HG03457 (cell line): ENCODE data around the gene ZNF319.
A peak's percentile ranks its signal among the peaks of the same experiment; 100 is the strongest.

Experiments used
- ATAC-seq: cut with Tn5 transposase; IDR thresholded peaks from one replicate; pipeline ENCODE4 v1.9.1; 2021; ENCODE audit warnings: moderate number of reproducible peaks; ENCODE audit not compliant: unreplicated experiment

ZNF319 gene

DNA sequence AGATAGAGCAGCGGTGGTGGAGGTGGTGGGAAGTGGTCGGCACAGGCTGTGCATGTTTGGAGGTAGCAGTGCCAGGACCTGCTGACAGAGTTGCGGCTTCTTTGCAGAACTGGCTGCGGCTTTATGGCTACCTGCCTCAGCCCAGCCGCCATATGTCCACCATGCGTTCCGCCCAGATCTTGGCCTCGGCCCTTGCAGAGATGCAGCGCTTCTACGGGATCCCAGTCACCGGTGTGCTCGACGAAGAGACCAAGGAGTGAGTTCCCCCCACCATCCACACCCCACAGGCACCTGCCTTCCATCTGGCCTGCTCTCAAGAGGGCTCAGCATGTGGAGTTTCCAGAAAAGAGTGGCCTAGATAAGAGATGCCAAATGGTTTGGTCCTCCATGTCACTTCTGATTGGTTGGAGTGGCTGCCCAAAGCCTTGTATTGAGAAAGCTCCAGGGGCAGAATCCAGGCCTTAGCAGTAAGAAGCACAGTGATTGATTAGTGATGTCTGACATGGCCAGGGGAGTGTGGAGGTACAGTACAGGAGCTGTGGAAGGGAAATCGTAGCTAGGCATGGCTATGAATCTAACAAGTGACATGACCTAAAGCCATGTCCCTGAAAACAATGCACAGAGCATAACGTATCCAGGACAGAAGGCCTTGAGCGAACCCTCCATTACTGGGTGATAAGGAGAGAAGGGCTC, 37.0 kb upstream of the ZNF319 start:
- no peak for ATAC-seq

DNA sequence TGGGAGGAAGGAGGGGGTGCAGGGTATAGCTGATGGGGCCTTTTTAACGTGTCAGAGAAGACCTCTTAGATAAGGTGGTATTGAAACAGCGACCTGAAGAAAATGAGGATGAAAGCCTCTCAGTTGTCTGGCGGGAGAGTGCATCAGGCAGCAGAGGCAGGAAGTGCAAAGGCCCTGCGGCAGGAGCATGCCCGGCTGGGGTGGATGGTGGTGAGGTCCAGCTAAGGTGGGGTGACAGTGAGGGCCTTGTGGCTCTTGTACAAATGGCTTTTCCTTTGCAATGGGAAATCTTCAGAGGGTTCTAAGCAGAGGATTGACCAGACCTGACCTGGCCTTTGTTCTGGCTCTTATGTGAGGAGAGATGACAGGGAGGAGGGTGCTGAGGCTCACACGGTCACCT, 36.5 kb upstream of the ZNF319 start:
- no peak for ATAC-seq

DNA sequence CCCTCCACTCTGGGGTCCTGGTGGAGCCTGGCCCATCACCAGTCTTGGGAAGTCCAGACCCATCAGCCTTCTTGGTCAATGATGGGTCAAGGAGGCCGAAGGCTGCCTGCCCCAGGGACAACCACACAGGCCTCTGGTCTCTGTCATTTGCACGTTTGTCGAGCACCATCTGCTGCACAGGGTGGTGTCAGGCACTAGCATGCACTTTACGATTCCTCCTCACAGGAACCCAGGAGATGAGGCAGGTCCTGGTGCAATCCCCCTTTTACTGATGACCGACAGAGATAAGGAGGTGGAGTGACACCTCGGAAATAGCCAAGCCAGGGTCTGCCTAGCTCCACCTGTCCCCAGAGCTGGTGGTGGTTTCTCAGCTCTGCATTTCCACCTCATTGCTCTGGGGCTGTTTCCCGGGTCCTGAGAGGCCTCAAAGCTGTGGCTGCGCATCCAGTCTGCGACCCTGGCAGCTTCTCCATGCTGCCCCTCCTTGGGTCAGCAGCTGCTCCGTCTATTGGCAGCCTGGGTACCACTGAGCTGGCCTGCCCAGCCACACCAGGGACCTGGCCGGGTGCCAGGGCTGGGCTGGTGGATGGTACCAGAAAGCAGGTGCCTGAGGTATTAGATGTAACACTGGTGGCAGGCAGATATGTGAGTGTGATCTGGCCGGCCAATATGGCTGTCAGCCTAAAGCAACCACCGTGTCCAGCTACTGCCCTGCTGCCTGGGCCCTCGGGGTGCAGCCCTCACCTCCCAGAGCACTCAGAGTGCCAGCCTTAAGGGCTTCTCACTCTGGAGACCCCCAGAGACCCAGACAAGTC, 35.1 kb upstream of the ZNF319 start:
- ATAC-seq: no peak

DNA sequence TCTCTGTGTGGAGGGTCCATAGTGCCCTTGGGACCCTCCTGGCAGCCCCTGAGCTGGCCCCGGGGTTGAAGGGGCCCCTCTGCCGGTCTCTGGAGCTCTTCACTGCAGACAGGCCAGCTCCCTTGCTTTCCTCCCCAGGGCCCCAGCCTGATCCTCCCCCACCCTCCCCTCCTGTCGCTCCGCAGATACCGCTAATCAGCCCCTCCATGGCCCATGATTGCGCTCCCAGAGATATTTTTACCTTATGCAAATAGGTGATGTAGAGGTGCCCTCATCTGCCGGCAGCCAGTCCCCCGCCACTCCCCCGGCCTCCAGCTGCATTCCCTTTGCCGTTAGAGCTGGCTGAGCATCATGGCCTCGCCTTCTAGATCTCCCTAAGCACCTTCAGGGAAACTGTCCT, 34.3 kb upstream of the ZNF319 start:
- ATAC-seq: no peak

DNA sequence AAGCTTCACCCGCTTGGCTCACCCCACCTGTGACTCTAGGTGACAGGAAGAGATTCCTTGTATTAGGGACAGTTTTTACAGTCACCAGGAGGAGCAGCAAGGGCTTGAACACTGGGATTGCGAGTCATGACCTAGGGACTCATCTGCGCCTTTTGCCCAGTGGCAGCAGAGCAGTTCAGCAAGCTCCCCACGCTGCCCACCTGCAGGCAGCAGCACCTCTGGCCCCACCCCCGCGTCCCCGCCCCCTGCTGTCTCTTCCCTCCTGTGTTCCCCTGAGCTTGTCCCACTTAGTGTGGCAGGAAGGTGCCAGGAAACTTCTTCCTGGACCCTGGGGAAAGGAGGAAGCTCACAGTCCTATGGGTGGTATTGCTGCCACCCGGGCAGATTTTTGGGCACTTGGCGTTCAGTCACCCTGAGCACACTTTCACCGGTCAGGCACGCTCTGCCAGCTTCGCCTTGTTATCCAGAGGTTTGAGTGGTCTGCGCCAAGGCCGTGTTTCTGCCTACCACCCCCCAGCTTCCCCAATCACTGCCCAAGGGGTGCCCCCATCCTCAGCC, 33.7 kb upstream of the ZNF319 start:
- no peak for ATAC-seq

DNA sequence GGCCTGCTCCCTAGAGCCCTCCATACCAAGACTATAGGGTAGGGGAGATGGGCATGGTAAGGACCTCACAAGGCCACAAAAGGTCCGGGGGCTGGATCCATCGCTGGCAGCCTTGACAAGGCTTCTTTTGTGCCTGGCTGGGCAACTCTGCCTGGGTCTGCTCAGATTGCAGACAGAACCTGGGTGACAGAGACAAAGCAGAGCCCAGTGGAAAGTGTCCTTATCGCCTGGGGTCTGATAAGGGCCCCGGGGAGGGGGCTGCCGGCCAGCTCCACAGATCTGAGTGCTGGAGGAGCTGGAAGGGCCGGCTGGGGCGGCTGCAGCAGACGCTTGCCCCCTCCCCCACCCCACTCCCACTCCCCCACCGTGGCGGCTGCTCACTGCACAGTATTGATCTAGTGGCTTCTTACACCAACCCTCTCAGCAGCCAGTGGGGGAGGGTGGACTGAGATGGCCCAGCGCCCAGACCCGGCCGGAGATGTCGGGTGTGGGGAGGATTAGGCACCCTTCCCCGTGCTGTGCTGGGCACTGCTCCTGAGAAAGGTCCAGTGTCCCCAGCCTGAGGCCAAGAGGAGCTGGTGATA, 32.3 kb upstream of the ZNF319 start:
- ATAC-seq: no peak

DNA sequence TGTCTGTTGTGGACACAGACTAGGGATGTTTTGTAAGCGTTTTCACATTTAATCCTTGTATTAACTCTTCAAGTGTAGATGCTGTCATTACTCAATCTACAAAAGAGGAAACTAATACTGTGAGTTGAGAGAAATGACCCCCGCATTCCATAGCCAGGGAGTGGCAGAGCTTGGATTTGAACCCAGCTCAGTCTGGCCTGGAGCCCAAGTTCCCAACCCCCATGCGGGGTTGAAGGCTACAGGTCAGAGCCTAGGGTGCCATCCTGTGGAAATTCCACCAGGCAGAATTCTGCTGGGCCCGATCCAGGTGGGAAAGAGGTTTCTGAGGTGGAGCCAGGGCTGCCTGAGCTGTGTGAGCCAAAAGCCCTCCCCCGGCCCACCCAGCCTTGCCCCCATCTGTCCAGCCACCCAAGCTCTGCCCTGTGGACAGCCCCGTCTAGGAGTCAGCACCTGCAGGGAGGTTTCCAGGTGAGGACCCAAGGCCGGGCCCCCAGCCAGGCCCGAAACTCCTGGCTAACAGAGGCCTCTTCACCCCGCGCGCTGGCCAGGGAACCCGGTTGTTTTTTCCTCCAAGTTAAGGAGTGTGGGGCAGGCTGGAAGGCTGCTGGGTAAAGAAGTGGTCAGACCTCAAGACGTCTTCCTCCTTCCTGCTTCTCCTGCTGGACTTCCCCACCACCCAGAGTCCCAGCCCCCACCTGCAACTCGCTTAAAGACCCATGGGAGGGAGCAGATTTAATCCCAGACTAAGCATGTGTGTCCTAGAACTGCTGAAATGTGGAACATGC, 30.7 kb upstream of the ZNF319 start:
- no peak for ATAC-seq

DNA sequence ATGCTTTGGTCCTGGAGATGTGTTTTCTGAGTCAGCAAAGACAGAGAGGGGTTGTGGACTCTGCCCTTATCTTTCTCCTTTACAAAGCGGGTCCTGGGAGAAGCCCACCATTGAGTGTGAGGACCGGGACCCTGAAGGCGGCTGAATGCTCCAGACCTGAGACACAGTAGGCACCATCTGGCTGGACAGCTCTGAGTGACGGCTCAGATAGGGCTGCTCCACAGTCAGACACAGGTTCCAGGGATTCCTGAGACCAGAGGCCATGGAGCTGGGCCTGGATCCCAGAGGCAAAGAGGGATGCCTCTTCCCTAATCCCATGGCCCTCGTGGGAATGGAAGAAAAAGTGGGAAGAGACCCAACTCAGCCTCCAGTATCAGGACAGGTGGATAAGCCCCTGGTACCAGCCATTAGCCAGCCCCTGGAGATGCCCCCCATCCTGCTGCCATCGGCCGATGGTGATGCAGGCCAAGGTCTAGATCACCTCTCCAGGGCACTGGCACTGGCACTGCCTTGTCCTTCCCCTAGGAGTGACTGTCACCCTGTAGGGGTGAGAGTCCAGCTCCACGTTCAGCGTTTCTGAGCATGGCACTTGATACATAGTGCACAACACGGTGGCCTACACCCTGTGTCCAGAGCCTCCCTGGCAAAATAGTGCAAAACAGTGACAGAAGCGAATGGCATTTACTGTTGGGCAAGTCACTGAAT, 29.8 kb upstream of the ZNF319 start:
- ATAC-seq: no peak

DNA sequence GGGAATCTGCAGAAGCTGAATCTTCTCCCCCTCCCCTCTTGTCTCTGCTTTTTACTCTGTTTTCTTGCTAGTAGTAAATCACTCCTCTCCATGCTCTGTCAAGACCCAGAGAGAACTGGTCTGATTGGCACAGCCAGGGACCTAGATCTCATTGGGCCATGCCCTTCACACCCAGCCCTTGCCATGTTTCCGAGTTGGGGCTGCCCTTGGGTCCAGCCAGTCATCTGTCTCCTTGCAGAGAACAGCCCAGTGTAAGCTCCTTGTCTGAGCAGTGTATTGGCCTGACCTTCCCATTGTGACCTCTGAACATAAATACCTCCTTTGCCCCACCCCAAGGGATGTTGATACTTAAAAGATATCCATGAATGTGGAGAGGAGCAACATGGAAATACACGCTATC, 28.9 kb upstream of the ZNF319 start:
- no peak for ATAC-seq

DNA sequence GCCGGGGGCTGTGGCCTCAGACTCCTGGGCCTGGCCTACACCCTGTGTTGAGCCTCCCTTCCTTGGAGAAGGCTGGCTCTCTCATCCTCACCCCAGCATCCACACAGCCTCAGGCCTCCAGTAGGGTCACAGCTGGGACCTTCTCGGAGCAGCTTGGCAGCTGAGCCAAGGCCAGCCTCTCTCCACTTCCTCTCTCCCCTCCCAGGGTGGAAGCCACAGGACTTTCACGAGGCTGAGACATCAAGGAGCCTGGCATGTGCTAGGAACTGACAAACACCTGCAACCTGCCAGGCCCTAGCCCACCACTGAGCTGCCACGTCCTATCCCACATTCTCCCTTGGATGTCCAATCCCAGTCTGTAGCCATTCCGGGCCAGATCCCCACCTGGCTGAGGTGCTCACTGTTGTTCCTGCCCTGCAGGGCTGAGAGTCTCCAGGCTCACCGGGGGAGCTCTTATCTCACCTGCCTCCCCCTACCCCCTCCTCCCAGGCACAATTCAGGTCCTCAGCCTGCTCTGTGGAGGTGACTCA, 28.1 kb upstream of the ZNF319 start:
- no peak for ATAC-seq

DNA sequence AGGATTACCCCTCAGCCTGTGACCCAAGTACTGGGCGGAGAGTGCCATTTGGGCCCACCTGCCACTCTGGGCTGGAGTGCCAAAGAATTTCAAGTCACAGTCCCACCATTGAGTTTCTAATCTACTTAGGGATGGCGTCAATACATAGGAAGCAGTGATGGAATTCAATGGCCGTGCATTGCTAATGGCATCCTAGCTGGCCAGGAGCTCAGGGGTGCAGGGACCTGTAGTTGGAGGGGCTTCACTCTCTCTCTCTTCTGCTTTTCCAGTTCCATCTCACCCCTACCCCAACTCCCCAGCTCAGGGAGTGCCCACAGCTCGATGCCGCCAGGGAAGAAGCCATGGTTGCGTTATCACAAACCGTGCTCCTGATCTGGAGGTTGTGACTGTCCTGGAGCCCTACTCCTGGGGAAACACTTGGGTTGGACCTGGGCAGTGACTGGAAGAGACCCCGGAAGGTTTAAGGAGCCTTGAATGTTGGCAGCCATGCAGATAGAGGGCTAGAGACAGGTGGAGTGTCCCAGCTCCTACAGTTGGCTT, 27.5 kb upstream of the ZNF319 start:
- no peak for ATAC-seq

DNA sequence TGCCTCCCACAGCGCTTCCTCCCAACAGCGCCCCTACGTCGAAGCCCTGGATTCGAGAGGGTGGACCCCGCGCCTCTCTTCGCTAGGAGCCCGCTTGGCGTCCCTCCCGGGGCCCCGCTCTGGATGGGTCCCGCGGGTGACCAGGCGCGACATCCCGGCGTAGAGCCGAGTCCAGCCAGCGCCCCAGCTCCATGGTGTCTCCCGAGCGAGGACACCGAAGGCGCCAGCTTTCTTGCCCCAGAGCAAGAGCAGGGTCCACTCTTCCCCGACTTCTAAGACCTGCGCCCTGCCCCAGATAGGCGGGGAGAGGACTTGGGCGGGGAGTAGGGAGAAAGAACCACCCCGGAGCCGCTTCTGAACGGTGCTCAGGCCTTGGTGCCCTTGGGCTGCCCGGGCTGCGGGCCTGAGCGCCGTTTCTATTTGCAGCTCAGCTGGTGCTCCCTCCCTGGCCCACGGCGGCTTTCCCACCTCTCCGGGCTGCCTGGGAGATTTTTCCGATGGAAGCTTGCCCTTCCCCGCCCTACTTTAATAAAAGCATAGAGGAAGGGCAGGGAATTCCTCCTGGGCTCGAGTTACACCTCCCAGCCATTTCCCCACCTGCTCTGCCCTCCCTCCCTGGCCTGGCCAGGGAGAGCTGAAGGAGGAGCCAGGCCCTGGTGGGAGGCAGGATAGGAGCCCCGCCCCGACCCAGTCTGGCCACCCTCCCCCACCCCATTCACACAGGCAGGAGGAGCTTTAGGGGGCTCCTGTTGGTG, 26.9 kb upstream of the ZNF319 start:
- ATAC-seq: no peak

DNA sequence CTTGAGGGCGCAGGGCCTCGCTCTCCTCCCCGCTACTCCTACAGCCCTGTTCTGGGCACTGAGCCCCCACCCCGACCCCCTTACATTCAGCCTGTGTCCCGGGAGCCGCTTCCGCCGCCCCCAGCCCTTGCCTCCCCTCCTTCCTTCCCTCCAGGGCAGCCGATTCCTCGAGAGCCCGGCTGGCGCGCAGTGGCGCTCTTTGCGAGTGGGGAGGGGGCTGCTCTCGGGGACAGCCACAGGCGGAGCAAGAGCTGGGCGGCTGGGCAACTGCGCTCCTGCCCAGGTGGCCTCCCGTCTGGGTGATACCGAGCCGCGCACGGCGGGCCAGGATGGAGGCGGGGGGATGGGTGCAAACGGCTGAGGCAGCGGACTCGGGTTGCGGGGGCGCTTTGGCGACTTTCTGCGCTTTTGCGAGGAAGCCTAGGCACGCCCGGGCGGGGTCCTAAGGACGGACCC, 26.3 kb upstream of the ZNF319 start:
- ATAC-seq: no peak

DNA sequence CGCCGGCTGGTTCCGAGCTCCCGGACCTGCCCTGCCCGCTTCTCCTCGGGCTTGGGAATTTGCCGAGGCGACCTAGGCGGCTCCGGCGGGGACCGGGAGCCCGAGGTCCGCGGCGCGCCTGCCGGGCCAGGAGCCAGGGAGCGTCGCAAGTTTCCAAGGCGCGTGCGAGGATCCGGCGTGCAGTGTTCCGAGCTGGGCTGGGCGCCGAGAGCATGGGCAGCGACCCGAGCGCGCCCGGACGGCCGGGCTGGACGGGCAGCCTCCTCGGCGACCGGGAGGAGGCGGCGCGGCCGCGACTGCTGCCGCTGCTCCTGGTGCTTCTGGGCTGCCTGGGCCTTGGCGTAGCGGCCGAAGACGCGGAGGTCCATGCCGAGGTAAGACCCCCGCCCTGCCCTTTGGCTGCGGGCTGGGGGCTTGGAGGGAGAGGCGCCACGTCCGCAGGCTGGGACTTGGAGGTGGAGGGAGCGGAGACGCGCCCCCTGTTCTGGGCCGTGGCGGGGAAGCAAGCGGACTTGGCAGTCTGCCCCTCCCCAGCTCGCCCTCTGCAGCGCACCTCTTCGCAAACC, 25.8 kb upstream of the ZNF319 start:
- no peak for ATAC-seq

DNA sequence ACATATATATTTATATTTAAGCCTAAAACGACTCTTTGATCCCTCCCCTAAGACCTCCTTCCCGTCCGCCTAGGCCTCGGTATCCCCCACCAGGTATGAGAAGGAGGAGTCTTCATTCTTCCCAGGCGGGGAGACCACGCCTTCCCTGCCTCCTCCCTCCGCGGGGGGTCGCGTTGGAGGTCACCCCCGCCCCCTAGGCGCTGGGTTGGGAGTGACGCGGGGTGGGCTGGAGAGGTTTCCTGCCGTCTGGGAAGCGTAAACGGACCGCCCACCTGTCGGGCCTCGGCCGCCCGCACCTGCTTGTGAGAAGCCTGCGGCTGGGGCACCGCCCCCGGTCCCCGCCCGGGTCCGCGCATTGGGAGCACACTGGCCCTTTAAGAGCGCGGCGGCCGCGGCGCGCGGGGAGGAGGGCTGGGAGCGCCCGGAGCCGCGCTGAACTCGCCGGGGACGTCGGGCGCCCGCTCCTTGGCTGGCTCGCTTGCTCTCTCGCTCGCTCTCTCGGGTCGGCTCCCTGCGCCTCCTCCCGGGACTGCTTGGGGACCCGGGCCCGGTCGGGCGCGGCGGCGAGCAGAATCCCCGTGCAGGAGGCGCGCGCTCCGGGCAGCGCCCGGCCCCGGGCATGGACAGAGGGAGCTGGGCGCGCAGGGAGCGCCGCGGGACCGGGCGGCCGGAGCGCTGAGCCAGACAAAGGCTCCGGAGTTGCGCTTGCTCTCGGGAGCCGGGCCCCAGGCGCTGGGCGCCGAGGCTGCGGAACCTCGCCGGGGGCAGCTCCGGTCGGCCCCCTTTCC, 25.1 kb upstream of the ZNF319 start, which contains the start of gene MMP15:
Gene MMP15 (plus strand): TSS at position 404 of the 788 bp plus-strand sequence. CDS start 597 bp downstream, outside the sequence.
- peak; percentile 51 for ATAC-seq

DNA sequence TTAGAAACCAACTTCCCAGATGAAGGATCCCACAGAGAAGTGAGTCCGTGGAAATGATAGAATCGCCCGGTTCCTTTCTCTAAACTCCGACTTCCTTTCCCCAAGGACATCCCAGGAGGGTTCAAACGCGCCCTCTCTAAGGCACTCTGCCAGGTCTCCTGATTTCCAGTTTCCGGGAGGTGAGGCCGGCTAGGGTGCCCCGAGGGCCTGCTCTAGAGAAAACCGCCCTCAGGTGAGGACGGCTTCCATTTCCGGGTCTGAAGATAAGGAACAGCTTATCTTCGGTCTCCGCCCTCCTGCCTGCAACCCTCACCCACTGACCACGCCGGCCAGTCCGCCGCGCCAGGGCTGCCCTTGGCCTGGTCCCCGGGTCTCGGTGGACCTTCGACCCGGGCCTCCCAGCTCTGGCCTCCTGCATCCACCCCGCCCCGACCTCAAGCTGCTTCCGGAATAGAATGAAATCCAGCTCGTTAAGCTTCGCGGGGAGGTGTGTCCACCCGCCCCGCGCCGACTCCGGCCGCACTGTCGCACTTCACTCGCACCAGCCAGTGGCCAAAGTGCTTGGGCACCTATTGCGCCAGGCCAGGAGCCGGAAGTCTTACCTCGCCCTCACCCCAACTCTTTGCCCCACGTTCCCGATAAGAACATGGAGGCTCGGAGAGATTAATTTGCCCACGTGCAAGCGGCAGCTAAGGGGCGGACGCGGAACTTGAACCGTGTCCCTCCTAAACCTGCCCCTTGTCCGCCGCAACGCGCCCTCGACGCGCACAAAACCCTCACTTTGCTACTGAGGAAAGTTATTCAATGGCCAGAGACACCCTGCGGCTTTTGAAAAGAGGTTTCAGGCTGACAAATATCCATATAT, 24.2 kb upstream of the ZNF319 start:
- no peak for ATAC-seq
